ENCODE measurements around the gene AKNA. TPM values are rescaled to one million over a fixed set of nuclear protein-coding genes. Genes with fewer than 3 reads are reported as not detected.
A peak's percentile ranks its signal among the peaks of the same experiment; 100 is the strongest.
"Not testable (repeated sequence)": the region's sequence is repeated elsewhere in the genome, so short reads cannot be mapped to it uniquely, and the experiment has no call there.

Gene AKNA
- polyA plus RNA-seq, 1 donor from 2014 or later, result 25.4 TPM

GRCh38 chr9:114328937-114329624 is 58.7 kb downstream of the AKNA start:
- not testable (repeated sequence) for H3K36me3 Mint-ChIP-seq, H3K4me1 Mint-ChIP-seq, H3K4me3 Mint-ChIP-seq, H3K9me3 Mint-ChIP-seq, H3K27ac Mint-ChIP-seq, H3K27me3 Mint-ChIP-seq

GRCh38 chr9:114328357-114328820 is 59.4 kb downstream of the AKNA start:
- H3K27me3 Mint-ChIP-seq, H3K36me3 Mint-ChIP-seq, H3K4me3 Mint-ChIP-seq, H3K27ac Mint-ChIP-seq, H3K9me3 Mint-ChIP-seq, H3K4me1 Mint-ChIP-seq: not testable (repeated sequence)

GRCh38 chr9:114327749-114328148 is 60.0 kb downstream of the AKNA start:
- Mint-ChIP-seq H3K27me3 (no peaks in the 10 kb centered on the region), H3K27ac (no peak overlapping the region), H3K9me3 (no peaks in the 10 kb centered on the region), H3K4me3 (no peak overlapping the region), H3K4me1 (peaks cover 6 to 8% (median 8%) of the 10 kb centered on the region in 3 donors), H3K36me3 (no peaks in the 10 kb centered on the region)

- not testable (repeated sequence) for H3K4me1 Mint-ChIP-seq, H3K27ac Mint-ChIP-seq, H3K27me3 Mint-ChIP-seq, H3K36me3 Mint-ChIP-seq, H3K4me3 Mint-ChIP-seq, H3K9me3 Mint-ChIP-seq
Measured at GRCh38 chr9:114325684-114326254, 62.0 kb downstream of the AKNA start.

GRCh38 chr9:114324965-114325364 is 62.8 kb downstream of the AKNA start:
- H3K4me3 Mint-ChIP-seq, H3K27ac Mint-ChIP-seq, H3K9me3 Mint-ChIP-seq, H3K36me3 Mint-ChIP-seq, H3K27me3 Mint-ChIP-seq, H3K4me1 Mint-ChIP-seq: not testable (repeated sequence)

GRCh38 chr9:114324492-114324891 is 63.3 kb downstream of the AKNA start:
- no peak overlapping the region for H3K4me3 Mint-ChIP-seq
- H3K27me3 Mint-ChIP-seq, result peaks cover 5% of the 10 kb centered on the region
- no peaks in the 10 kb centered on the region for H3K36me3 Mint-ChIP-seq
- no peak overlapping the region for H3K27ac Mint-ChIP-seq
- H3K4me1 Mint-ChIP-seq, result no peaks in the 10 kb centered on the region
- H3K9me3 Mint-ChIP-seq, result no peaks in the 10 kb centered on the region

- H3K9me3 Mint-ChIP-seq, H3K36me3 Mint-ChIP-seq, H3K4me1 Mint-ChIP-seq, H3K27me3 Mint-ChIP-seq, H3K27ac Mint-ChIP-seq, H3K4me3 Mint-ChIP-seq: not testable (repeated sequence)
Measured at GRCh38 chr9:114323849-114324248, 63.9 kb downstream of the AKNA start.

GRCh38 chr9:114322831-114323531 is 64.8 kb downstream of the AKNA start, which contains the start of gene ORM1:
TSS of gene ORM1 (plus strand) at chr9:114323098. CDS start at chr9:114323134, 36 bp downstream.
- H3K27ac Mint-ChIP-seq, H3K9me3 Mint-ChIP-seq, H3K36me3 Mint-ChIP-seq, H3K4me1 Mint-ChIP-seq, H3K4me3 Mint-ChIP-seq: not testable (repeated sequence)
- peaks cover 12% of the 10 kb centered on the region for H3K27me3 Mint-ChIP-seq

- peaks cover 14% of the 10 kb centered on the region for H3K27me3 Mint-ChIP-seq
- not testable (repeated sequence) for H3K36me3 Mint-ChIP-seq, H3K4me1 Mint-ChIP-seq, H3K9me3 Mint-ChIP-seq, H3K27ac Mint-ChIP-seq, H3K4me3 Mint-ChIP-seq
Measured at GRCh38 chr9:114322160-114322818, 65.5 kb downstream of the AKNA start.

- H3K27ac Mint-ChIP-seq, result no peak overlapping the region
- H3K27me3 Mint-ChIP-seq, result peaks cover 14% of the 10 kb centered on the region
- no peaks in the 10 kb centered on the region for H3K36me3 Mint-ChIP-seq
- H3K4me3 Mint-ChIP-seq, result no peak overlapping the region
- H3K9me3 Mint-ChIP-seq, result no peaks in the 10 kb centered on the region
- H3K4me1 Mint-ChIP-seq, result no peaks in the 10 kb centered on the region
Measured at GRCh38 chr9:114321759-114322158, 66.0 kb downstream of the AKNA start.

GRCh38 chr9:114320710-114321109 is 67.1 kb downstream of the AKNA start:
- not testable (repeated sequence) for H3K9me3 Mint-ChIP-seq, H3K36me3 Mint-ChIP-seq, H3K27ac Mint-ChIP-seq, H3K4me1 Mint-ChIP-seq, H3K4me3 Mint-ChIP-seq
- peaks cover 14% of the 10 kb centered on the region for H3K27me3 Mint-ChIP-seq

GRCh38 chr9:114319147-114319546 is 68.6 kb downstream of the AKNA start:
- peaks cover 14% of the 10 kb centered on the region for H3K27me3 Mint-ChIP-seq
- H3K4me3 Mint-ChIP-seq, result no peak overlapping the region
- no peaks in the 10 kb centered on the region for H3K36me3 Mint-ChIP-seq
- H3K4me1 Mint-ChIP-seq, result no peaks in the 10 kb centered on the region
- peaks cover 0 to 5% (median 2%) of the 10 kb centered on the region in 3 donors for H3K9me3 Mint-ChIP-seq
- H3K27ac Mint-ChIP-seq, result peak overlapping the region in 1 of 3 donors; percentile 21

- Mint-ChIP-seq H3K4me1 (no peaks in the 10 kb centered on the region), H3K27me3 (peaks cover 14% of the 10 kb centered on the region), H3K4me3 (no peak overlapping the region), H3K27ac (no peak overlapping the region), H3K36me3 (no peaks in the 10 kb centered on the region), H3K9me3 (peaks cover 0 to 5% (median 2%) of the 10 kb centered on the region in 3 donors)
Measured at GRCh38 chr9:114318416-114318815, 69.4 kb downstream of the AKNA start.

- Mint-ChIP-seq H3K9me3 (peaks cover 0 to 5% (median 2%) of the 10 kb centered on the region in 3 donors), H3K36me3 (no peaks in the 10 kb centered on the region), H3K4me1 (no peaks in the 10 kb centered on the region), H3K4me3 (no peak overlapping the region), H3K27me3 (peaks cover 14% of the 10 kb centered on the region), H3K27ac (no peak overlapping the region)
Measured at GRCh38 chr9:114317665-114318357, 70.0 kb downstream of the AKNA start.
